ENCODE data around the gene NET1. TPM values are rescaled to one million over a fixed set of nuclear protein-coding genes. Genes with fewer than 3 reads are reported as not detected.
"Not testable (repeated sequence)": the region's sequence is repeated elsewhere in the genome, so short reads cannot be mapped to it uniquely, and the experiment has no call there.

The NET1 gene
- total RNA-seq, 1 donor from 2014 or later: 11.3 TPM

- H3K36me3 Mint-ChIP-seq (ENCODE audit: unreplicated experiment): no peaks in the 10 kb centered on the region
- no peaks in the 10 kb centered on the region for H3K9me3 Mint-ChIP-seq (ENCODE audit: unreplicated experiment)
- peaks cover 23% of the 10 kb centered on the region for H3K27me3 Mint-ChIP-seq (ENCODE audit: unreplicated experiment)
- no peak for TF ChIP-seq CTCF (IDR thresholded peaks at IDR 0.05)
- H3K27ac Mint-ChIP-seq (ENCODE audit: unreplicated experiment): no peak overlapping the region
- DNase-seq (ENCODE audit: extremely low spot score, unreplicated experiment): no peak
- H3K4me1 Mint-ChIP-seq (ENCODE audit: unreplicated experiment): no peaks in the 10 kb centered on the region
- H3K4me3 Mint-ChIP-seq (ENCODE audit: unreplicated experiment): no peak overlapping the region
Observed at GRCh38 chr10:5373891-5374611, 38.3 kb upstream of the NET1 start.

- no peak overlapping the region for H3K4me3 Mint-ChIP-seq (ENCODE audit: unreplicated experiment)
- H3K27ac Mint-ChIP-seq (ENCODE audit: unreplicated experiment): no peak overlapping the region
- H3K4me1 Mint-ChIP-seq (ENCODE audit: unreplicated experiment): no peaks in the 10 kb centered on the region
- no peak for DNase-seq (ENCODE audit: extremely low spot score, unreplicated experiment)
- no peak for TF ChIP-seq CTCF (IDR thresholded peaks at IDR 0.05)
- H3K9me3 Mint-ChIP-seq (ENCODE audit: unreplicated experiment): no peaks in the 10 kb centered on the region
- no peaks in the 10 kb centered on the region for H3K36me3 Mint-ChIP-seq (ENCODE audit: unreplicated experiment)
- H3K27me3 Mint-ChIP-seq (ENCODE audit: unreplicated experiment): peaks cover 23% of the 10 kb centered on the region
Observed at GRCh38 chr10:5376450-5376849, 35.9 kb upstream of the NET1 start.

- H3K4me1 Mint-ChIP-seq (ENCODE audit: unreplicated experiment); H3K4me3 Mint-ChIP-seq (ENCODE audit: unreplicated experiment); DNase-seq (ENCODE audit: extremely low spot score, unreplicated experiment); H3K9me3 Mint-ChIP-seq (ENCODE audit: unreplicated experiment); H3K27ac Mint-ChIP-seq (ENCODE audit: unreplicated experiment); H3K36me3 Mint-ChIP-seq (ENCODE audit: unreplicated experiment): not testable (repeated sequence)
- peaks cover 23% of the 10 kb centered on the region for H3K27me3 Mint-ChIP-seq (ENCODE audit: unreplicated experiment)
Observed at GRCh38 chr10:5379202-5379601, 33.2 kb upstream of the NET1 start.

- H3K4me3 Mint-ChIP-seq (ENCODE audit: unreplicated experiment); H3K4me1 Mint-ChIP-seq (ENCODE audit: unreplicated experiment); H3K27ac Mint-ChIP-seq (ENCODE audit: unreplicated experiment); DNase-seq (ENCODE audit: extremely low spot score, unreplicated experiment); H3K36me3 Mint-ChIP-seq (ENCODE audit: unreplicated experiment); H3K9me3 Mint-ChIP-seq (ENCODE audit: unreplicated experiment): not testable (repeated sequence)
- H3K27me3 Mint-ChIP-seq (ENCODE audit: unreplicated experiment): peaks cover 17% of the 10 kb centered on the region
Observed at GRCh38 chr10:5380395-5380794, 32.0 kb upstream of the NET1 start.

- Mint-ChIP-seq H3K36me3 (ENCODE audit: unreplicated experiment) (no peaks in the 10 kb centered on the region), H3K4me3 (ENCODE audit: unreplicated experiment) (no peak overlapping the region), H3K27ac (ENCODE audit: unreplicated experiment) (no peak overlapping the region), H3K4me1 (ENCODE audit: unreplicated experiment) (no peaks in the 10 kb centered on the region), H3K9me3 (ENCODE audit: unreplicated experiment) (no peaks in the 10 kb centered on the region), H3K27me3 (ENCODE audit: unreplicated experiment) (peaks cover 14% of the 10 kb centered on the region)
- TF ChIP-seq CTCF (IDR thresholded peaks at IDR 0.05): no peak
- DNase-seq (ENCODE audit: extremely low spot score, unreplicated experiment): no peak
Observed at GRCh38 chr10:5381187-5381586, 31.2 kb upstream of the NET1 start.

- TF ChIP-seq CTCF (IDR thresholded peaks at IDR 0.05): no peak
- Mint-ChIP-seq H3K36me3 (ENCODE audit: unreplicated experiment) (no peaks in the 10 kb centered on the region), H3K27ac (ENCODE audit: unreplicated experiment) (no peak overlapping the region), H3K27me3 (ENCODE audit: unreplicated experiment) (peaks cover 9% of the 10 kb centered on the region), H3K4me3 (ENCODE audit: unreplicated experiment) (no peak overlapping the region), H3K9me3 (ENCODE audit: unreplicated experiment) (peaks cover 18% of the 10 kb centered on the region), H3K4me1 (ENCODE audit: unreplicated experiment) (no peaks in the 10 kb centered on the region)
- DNase-seq (ENCODE audit: extremely low spot score, unreplicated experiment): no peak
Observed at GRCh38 chr10:5385224-5385623, 27.1 kb upstream of the NET1 start.
